GM18517 (cell line): ENCODE data around the gene PJVK.
"Not testable (repeated sequence)": the region's sequence is repeated elsewhere in the genome, so short reads cannot be mapped to it uniquely, and the experiment has no call there.

ENCODE experiments used
- ATAC-seq: cut with Tn5 transposase; IDR thresholded peaks from one replicate; pipeline ENCODE4 v1.9.1; 2021; ENCODE audit warnings: mild to moderate bottlenecking, moderate library complexity; ENCODE audit not compliant: unreplicated experiment

PJVK gene

GRCh38 chr2:178450774-178451525, at the start of gene PJVK, which contains the start of gene PRKRA:
PJVK (plus strand) TSS chr2:178451378; CDS start chr2:178453410, 2,032 bp downstream.
PRKRA (minus strand) TSS chr2:178451175; CDS start chr2:178451030, 145 bp downstream.
- peak; percentile 72 for ATAC-seq

GRCh38 chr2:178401994-178402437, 49.2 kb upstream of the PJVK start:
- ATAC-seq: no peak

DNA sequence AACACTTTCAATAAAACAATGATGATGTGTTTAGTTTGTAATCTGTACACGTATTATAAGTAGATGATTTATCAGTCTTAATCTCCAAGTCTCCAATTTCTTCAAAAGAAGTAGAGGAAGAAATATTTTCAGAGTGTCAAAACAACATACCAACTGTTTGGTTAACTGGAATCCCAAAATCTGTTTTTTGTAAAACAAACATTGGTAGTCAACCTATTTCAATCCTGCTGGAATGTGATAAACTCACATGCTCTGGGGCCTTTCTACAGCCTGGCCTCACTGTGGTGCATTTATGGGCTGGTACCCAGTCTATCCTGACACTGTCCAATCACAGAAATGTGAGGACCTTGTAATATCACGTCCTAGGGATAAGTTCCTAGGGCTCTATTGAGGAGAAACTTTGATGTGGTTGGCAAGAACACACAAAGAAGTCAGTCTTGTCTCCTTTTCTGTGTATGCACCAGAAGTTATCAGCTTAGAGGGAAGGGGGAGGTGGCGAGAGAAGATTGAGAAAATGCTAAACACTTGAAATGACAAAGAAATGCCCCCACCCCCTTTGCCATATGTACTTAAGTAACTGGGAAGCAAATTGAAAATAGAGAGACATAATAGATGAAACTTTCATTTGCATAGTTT, 47.4 kb upstream of the PJVK start:
- peak; percentile 37 for ATAC-seq

DNA sequence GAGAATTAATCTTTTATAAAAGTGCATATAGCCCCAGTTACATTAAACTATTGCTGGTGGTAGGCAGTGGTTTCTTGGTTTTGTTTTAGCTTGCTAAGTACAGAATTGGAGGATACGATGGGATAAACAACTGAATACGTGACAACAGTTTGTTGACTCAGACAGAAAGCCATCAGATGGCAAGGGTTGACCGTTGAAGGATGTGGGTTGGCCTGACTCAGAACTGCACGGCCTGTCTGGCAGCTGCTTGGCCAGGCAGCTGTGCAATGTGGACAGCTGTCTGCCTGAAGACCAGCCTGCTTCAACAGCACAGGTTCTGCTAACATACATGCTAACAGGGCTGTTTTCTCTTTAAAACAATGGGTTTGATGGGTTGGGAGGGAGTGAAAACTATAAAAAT, 46.8 kb upstream of the PJVK start:
- ATAC-seq: peak; percentile 99

DNA sequence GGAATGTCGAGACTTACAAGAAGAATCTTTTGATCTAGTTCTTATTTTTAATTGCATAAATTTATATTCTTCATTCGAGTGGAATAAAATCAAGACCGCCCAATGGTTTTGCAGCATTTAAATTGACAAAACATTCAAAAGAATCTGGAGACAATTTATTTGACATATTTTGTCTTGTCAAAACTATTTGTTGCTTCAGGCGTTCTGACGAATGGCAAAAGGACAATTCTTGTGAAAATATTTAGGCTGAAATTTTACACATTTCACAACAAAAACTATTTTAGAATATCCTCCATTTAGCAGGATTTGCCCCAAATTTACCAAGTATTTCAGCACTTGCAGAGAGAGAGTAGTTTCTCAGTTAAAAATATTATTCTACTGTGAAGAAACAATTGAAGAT, 41.9 kb upstream of the PJVK start:
- ATAC-seq: no peak

- no peak for ATAC-seq
Observed at GRCh38 chr2:178412047-178412446, 39.1 kb upstream of the PJVK start.

GRCh38 chr2:178412453-178412852, 38.7 kb upstream of the PJVK start:
- not testable (repeated sequence) for ATAC-seq

GRCh38 chr2:178413472-178414265, 37.5 kb upstream of the PJVK start:
- peak; percentile 74 for ATAC-seq

DNA sequence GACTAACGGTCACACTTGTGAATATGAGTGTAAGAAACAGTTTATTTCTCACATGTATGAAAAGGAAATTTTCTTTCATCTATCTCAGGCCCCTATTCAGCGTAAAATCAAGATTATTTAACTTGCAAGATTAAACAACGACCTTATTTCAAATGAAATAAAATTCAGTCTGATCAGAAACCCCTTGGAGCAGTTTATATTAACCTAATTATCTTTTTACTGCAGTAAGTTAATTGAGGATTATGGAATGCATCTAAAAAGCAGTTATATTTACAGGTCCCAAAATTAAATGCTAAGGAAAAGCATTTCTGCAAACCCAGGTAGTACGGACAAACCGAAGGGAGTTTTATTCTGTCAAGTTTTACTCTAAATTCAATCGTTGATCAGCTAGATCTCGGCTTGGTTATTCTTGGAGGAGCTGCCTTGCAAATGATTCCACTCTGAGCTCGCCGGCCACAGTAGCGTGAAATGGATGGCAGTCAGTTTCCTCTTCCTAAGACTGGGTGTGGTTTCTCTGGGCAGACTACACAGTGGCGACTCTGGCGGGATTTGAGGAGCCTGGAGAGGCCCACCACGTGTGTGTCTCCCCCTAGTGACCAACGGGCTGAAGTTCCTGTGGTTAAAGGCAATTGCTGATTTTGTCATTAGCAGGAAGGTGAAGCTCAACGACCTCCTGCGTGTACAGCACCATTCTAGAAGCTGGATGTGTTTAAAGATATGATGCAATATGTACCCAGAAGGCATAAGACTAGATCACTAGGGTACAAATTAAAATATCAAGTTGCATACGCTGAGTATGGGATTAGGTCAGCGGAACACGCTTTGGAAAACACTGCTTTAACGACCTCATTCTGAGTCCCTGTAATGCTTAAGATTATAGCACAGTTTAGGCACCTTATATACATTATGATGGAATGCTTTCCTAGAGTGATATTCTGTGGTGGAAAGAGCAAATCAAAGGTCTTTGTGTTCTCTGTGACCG, 36.6 kb upstream of the PJVK start:
- peak; percentile 76 for ATAC-seq

GRCh38 chr2:178415979-178416378, 35.2 kb upstream of the PJVK start:
- ATAC-seq: no peak

DNA sequence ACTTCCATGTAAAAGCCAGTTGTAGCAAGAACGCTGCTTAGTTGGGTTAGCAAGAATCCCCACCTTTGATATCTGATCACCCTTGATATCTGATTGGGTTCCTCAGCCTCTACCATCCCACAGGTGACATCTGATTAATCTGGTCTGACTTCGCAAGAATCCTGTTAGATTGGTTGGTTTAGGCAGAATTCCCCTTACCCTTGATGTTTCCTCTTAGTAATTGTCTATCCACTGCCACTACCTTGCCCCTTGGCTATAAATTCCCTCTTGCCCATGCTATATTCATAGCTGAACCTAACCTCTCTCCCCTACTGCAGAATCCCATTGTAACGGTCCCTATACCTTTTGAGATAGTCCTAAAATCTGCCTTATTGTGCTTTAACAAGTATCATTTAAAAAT, 33.3 kb upstream of the PJVK start:
- ATAC-seq: no peak

DNA sequence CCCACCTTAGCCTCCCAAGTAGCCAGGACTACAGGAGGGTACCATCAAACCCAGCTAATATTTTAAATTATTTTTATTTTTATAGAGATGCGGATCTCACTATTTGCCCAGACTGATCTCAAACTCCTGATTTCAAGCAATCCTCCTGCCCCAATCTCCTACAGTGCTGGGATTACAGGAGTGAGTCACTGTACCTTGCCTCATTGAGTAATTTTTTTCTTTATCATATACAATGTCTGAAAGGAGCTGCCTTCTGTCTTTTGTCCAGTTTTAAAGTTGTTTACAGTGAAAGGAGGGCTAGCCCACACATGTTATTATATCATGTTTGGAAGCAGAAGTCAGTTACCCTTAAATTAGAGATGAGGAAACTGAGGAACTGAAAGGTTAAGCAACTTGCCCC, 32.8 kb upstream of the PJVK start:
- no peak for ATAC-seq

DNA sequence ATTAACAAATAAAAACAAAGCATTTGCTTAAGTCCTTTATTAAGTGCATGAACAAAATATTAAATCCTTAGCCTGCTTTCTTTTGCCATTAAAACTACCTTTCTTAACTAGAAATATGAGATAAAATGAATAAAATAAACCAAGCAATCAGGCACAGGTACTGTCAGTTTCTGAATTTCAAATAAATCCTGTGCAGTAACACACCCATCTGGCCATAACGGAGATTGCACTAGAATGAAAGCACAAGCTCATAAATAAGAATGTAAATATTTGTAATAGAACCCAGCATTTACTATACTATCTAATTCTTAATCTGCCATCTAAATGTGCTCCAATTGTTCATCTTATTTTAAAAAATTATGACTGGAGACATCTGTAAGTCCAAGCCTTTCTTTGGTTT, 32.1 kb upstream of the PJVK start:
- no peak for ATAC-seq

DNA sequence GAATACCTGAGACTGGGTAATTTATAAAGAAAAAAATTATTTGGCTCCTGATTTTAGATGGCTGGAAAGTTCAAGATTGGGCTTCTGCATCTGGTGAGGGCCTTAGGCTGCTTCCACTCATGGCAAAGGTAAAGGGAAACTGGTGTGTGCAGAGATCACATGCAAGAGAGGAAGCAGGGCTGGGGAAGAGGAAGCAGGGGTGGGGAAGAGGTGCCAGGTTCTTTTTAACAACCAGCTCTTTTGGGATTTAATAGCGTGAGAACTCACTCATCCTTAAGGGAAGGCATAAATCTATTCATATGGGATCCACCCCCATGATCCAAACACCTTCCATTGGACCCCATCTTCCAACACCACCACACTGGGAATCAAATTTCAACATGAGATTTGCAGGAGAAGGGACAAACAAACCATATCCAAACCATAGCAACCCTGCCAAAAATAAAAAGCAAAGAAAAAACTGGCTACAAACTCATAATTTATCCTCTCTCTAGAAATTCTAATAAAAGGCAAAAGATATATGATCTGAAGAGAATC, 30.6 kb upstream of the PJVK start:
- ATAC-seq: no peak

DNA sequence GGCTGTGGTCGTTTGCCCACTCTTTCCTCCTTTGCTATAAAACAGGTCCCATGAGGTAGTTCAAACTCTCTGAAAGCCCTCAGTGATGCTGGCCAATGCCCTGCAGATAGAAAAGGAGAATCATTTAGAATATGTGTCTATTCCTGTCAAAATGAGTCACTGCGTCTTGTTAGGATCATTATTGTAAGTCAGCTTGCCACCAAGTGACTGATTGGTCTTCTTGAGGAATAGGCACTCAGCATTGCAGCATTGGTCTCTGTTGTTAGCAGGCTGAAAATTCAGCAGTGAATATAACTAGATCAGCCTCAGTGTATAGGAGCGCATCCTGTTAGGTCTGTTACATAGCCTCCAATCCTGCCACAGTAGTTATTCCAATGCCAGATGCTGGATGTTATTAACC, 29.1 kb upstream of the PJVK start:
- no peak for ATAC-seq

- ATAC-seq: not testable (repeated sequence)
Observed at GRCh38 chr2:178423746-178424145, 27.4 kb upstream of the PJVK start.

GRCh38 chr2:178425255-178425827, 25.8 kb upstream of the PJVK start:
- ATAC-seq: no peak

DNA sequence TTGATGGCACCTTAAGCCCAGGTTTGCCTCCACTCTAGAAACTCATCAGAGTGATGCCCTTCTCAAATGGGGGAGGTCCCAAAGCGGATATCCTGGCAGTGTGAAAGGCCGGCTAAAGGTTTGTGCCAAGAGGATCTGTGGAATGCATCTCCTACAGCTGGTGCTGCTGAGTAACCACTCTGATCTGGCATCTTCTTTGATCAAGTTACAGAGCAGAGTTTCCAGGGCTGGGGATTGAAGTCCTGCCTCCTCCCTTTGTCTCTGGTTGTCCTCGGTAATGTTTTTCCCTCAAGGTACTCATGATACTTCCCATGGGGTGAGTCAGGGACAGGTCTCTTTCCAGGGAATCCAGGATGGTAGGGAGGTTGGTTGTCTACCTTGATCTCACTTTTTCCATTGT, 24.8 kb upstream of the PJVK start:
- no peak for ATAC-seq

DNA sequence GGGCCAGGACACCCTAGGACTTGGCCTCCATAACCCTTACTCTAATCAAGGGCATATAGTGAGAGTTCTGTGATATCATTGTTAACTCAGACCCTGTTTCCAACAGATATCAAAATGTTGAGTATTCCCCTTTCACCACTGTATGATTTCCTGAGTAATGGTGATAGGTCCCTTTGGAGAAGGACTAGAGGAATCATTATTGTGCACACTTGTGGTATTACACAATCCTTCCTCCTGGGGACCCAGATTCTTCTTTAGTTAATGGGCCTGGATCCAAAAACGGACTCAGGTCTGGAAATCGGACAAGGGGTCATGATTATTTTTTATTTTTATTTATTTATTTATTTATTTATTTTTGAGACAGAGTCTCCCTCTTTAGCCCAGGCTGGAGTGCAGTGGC, 23.7 kb upstream of the PJVK start:
- ATAC-seq: no peak

DNA sequence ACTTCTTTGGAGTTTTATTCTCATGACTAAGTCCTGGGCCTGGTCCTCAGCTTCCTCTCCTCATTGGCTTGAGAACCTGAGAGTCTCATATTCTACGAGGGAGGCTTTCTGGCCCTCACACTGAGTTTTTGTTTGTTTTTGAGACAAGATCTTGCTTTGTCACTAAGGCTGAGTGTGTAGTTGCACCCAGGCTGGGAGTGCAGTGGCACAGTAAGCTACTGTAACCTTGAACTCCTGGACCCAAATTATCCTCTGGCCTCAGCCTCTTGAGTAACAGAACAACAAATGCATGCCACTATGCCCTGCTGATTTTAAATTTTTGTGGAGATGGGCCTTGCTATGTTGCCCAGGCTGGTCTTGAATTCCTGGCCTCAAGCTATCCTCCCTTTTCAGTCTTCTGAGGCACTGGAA, 22.8 kb upstream of the PJVK start:
- no peak for ATAC-seq
